CD14-positive monocyte (primary cell): Measurements from ENCODE around the gene HSF2BP. TPM values are rescaled to one million over a fixed set of nuclear protein-coding genes. Genes with fewer than 3 reads are reported as not detected.
"Not testable (repeated sequence)": the region's sequence is repeated elsewhere in the genome, so short reads cannot be mapped to it uniquely, and the experiment has no call there.

ENCODE experiments used
- DNase-seq, 3 donors: peaks; one replicate each; pipeline ENCODE4 v3.0.0-alpha.2; 2011 to 2022
- H2AFZ ChIP-seq: 2 replicates; pipeline ENCODE4 v1.6.0; 2012; ENCODE audit warnings: mild to moderate bottlenecking, low read depth, low read length, inconsistent platforms; ENCODE audit not compliant: insufficient read depth, poor library complexity, severe bottlenecking
- H3K27ac ChIP-seq, 2 donors: 1 replicate in 1 of 2; 2 replicates in 1 of 2; pipeline ENCODE4 v1.5.1; 2012 to 2013; ENCODE audit warnings: low read length in 2 of 2, control low read depth in 1 of 2, inconsistent platforms in 1 of 2, low read depth in 1 of 2, mild to moderate bottlenecking in 1 of 2
- H3K27me3 ChIP-seq, 2 donors: one replicate each; pipeline versions ENCODE4 v1.6.0 to v1.6.1; 2011 to 2013; ENCODE audit warnings: low read length in 2 of 2; ENCODE audit not compliant: control insufficient read depth in 2 of 2, insufficient read depth in 2 of 2
- H3K36me3 ChIP-seq, 2 donors: replicated peaks in 1 of 2; 1 replicate in 1 of 2; 2 replicates in 1 of 2; pipeline versions ENCODE4 v1.5.1 to v1.6.1; 2012 to 2013; ENCODE audit warnings: low read length in 2 of 2, control low read depth in 1 of 2, inconsistent platforms in 1 of 2, mild to moderate bottlenecking in 1 of 2; ENCODE audit not compliant: insufficient read depth in 2 of 2, control insufficient read depth in 1 of 2
- H3K4me1 ChIP-seq, 2 donors: 1 replicate in 1 of 2; 2 replicates in 1 of 2; pipeline versions ENCODE4 v1.5.1 to v1.6.1; 2012 to 2013; ENCODE audit warnings: low read length in 2 of 2, control low read depth in 1 of 2, inconsistent platforms in 1 of 2, mild to moderate bottlenecking in 1 of 2, moderate library complexity in 1 of 2; ENCODE audit not compliant: insufficient read depth in 2 of 2, control insufficient read depth in 1 of 2
- H3K4me2 ChIP-seq: replicated peaks from 2 replicates; pipeline ENCODE3; 2012; ENCODE audit warnings: low read length, moderate library complexity, mild to moderate bottlenecking; ENCODE audit not compliant: poor library complexity, severe bottlenecking; ENCODE audit errors: extremely low read depth
- H3K4me3 ChIP-seq, 3 experiments: fragments of 200-600 bp in 1 of 3; sonication (generic) in 1 of 3; replicated peaks in 1 of 3; 1 replicate in 2 of 3; 2 replicates in 1 of 3; pipeline ENCODE4 v1.5.1; 2011 to 2013; ENCODE audit warnings: low read length in 3 of 3, mild to moderate bottlenecking in 3 of 3, control low read depth in 2 of 3, low read depth in 2 of 3, inconsistent platforms in 1 of 3, moderate library complexity in 1 of 3
- H3K79me2 ChIP-seq: 2 replicates; pipeline ENCODE4 v1.6.0; 2012; ENCODE audit warnings: mild to moderate bottlenecking, control low read depth, inconsistent platforms, low read length, moderate library complexity; ENCODE audit not compliant: insufficient read depth
- H3K9ac ChIP-seq: 2 replicates; pipeline ENCODE4 v1.6.0; 2017; ENCODE audit warnings: low read length, mild to moderate bottlenecking; ENCODE audit not compliant: insufficient read depth, poor library complexity, severe bottlenecking
- H3K9me3 ChIP-seq, 2 donors: replicated peaks in 1 of 2; 1 replicate in 1 of 2; 2 replicates in 1 of 2; pipeline versions ENCODE4 v1.5.1 to v1.6.1; 2012 to 2013; ENCODE audit warnings: low read length in 2 of 2, control low read depth in 1 of 2; ENCODE audit not compliant: control insufficient read depth in 1 of 2, insufficient read depth in 1 of 2
- H4K20me1 ChIP-seq: 2 replicates; pipeline ENCODE4 v1.6.0; 2012; ENCODE audit warnings: mild to moderate bottlenecking, low read length, control low read depth, moderate library complexity; ENCODE audit not compliant: insufficient read depth
- H3K27ac Mint-ChIP-seq, 7 donors: one replicate each; pipeline ENCODE4 v1.8.0; 2020; ENCODE audit warnings: mild to moderate bottlenecking in 7 of 7, mixed read lengths in 7 of 7, moderate library complexity in 6 of 7, inconsistent platforms in 2 of 7
- H3K27me3 Mint-ChIP-seq, 3 donors: one replicate each; pipeline ENCODE4 v1.8.0; 2021 to 2022; ENCODE audit warnings: low read depth in 3 of 3, mild to moderate bottlenecking in 3 of 3, mixed read lengths in 3 of 3, moderate library complexity in 3 of 3, inconsistent platforms in 1 of 3
- H3K36me3 Mint-ChIP-seq, 2 donors: one replicate each; pipeline ENCODE4 v1.8.0; 2020; ENCODE audit warnings: mixed read lengths in 2 of 2, inconsistent platforms in 1 of 2, mild to moderate bottlenecking in 1 of 2
- H3K4me1 Mint-ChIP-seq: one replicate; pipeline ENCODE4 v1.8.0; 2020; ENCODE audit warnings: mild to moderate bottlenecking, mixed read lengths
- H3K4me3 Mint-ChIP-seq, 2 donors: one replicate each; pipeline ENCODE4 v1.8.0; 2020; ENCODE audit warnings: mild to moderate bottlenecking in 2 of 2, mixed read lengths in 2 of 2, moderate library complexity in 1 of 2
- H3K9me3 Mint-ChIP-seq, 7 donors: one replicate each; pipeline ENCODE4 v1.8.0; 2020 to 2022; ENCODE audit warnings: mixed read lengths in 7 of 7, mild to moderate bottlenecking in 6 of 7, moderate library complexity in 6 of 7, inconsistent platforms in 2 of 7
- CTCF ChIP-seq: fragments of 200-600 bp; IDR thresholded peaks from one replicate; pipeline ENCODE4 v1.8.0; 2022; ENCODE audit warnings: antibody characterized with exemption, mild to moderate bottlenecking
- WGBS: methylation state at CpG from one replicate; pipeline ENCODE4 v1.1.5; 2013; ENCODE audit warnings: missing lambda C conversion rate; ENCODE audit not compliant: insufficient coverage; 5-methylcytosine and 5-hydroxymethylcytosine counted together
- intact Hi-C, 2 donors: fragments of 100-400 bp; cut with micrococcal nuclease; formaldehyde crosslinking; loops; one replicate each; pipeline versions ENCODE4 v1.15.0 to v1.15.1; 2023
- polyA plus RNA-seq, 3 donors: library from polyadenylated mRNA; depleted of rRNA in 1 of 3; unstranded in 2 of 3; stranded (reverse) in 1 of 3; fragments of 300-500 nt in 2 of 3; fragments of >200 nt in 1 of 3; fragmentation: Illumina TruSeq in 2 of 3; gene quantifications; 1 replicate in 2 of 3; 2 replicates in 1 of 3; pipeline ENCODE4 v1.2.3, GENCODE V29; 2012 to 2021

HSF2BP gene
- polyA plus RNA-seq, 3 donors = 0.20 TPM; not detected in 2

- Histone ChIP-seq H3K27me3 (no peaks in the 10 kb centered on the region), H3K4me2 (no peak overlapping the region), H4K20me1 (no peaks in the 10 kb centered on the region), H3K79me2 (no peaks in the 10 kb centered on the region), H3K4me3 (no peak overlapping the region), H3K9ac (no peak overlapping the region), H3K4me1 (no peaks in the 10 kb centered on the region), H3K27ac (no peak overlapping the region), H3K36me3 (no peaks in the 10 kb centered on the region), H3K9me3 (peaks cover 0 to 3% of the 10 kb centered on the region in 2 donors), H2AFZ (no peak overlapping the region)
- Mint-ChIP-seq H3K4me1 (no peaks in the 10 kb centered on the region), H3K9me3 (peaks cover 0 to 6% (median 1%) of the 10 kb centered on the region in 7 donors), H3K36me3 (no peaks in the 10 kb centered on the region), H3K4me3 (no peak overlapping the region), H3K27me3 (peaks cover 0 to 6% (median 6%) of the 10 kb centered on the region in 3 donors), H3K27ac (no peak overlapping the region)
- 90% methylated on average over 2 of the region's 5 CpGs for WGBS
- intact Hi-C loops = no loop called here
- TF ChIP-seq CTCF = no peak
- DNase-seq = no peak
These were observed 62.7 kb downstream of the HSF2BP start for GRCh38 chr21:43596616-43597015.

GRCh38 chr21:43595769-43596168 lies 63.5 kb downstream of the HSF2BP start:
- H3K27me3 Mint-ChIP-seq, H4K20me1 ChIP-seq, H3K9me3 Mint-ChIP-seq, H3K36me3 Mint-ChIP-seq, H3K4me1 Mint-ChIP-seq, H3K27me3 ChIP-seq, H3K79me2 ChIP-seq, H2AFZ ChIP-seq, H3K4me3 ChIP-seq, DNase-seq, H3K9me3 ChIP-seq, H3K36me3 ChIP-seq, H3K9ac ChIP-seq, H3K27ac Mint-ChIP-seq, H3K4me1 ChIP-seq, H3K4me3 Mint-ChIP-seq, intact Hi-C loops, H3K27ac ChIP-seq, H3K4me2 ChIP-seq: not testable (repeated sequence)
- no CpG with 5 or more reads among the region's 8 CpGs for WGBS
